Measurements from ENCODE around the gene CREB3L2.
"Not testable (repeated sequence)": the region's sequence is repeated elsewhere in the genome, so short reads cannot be mapped to it uniquely, and the experiment has no call there.

CREB3L2 gene

DNA sequence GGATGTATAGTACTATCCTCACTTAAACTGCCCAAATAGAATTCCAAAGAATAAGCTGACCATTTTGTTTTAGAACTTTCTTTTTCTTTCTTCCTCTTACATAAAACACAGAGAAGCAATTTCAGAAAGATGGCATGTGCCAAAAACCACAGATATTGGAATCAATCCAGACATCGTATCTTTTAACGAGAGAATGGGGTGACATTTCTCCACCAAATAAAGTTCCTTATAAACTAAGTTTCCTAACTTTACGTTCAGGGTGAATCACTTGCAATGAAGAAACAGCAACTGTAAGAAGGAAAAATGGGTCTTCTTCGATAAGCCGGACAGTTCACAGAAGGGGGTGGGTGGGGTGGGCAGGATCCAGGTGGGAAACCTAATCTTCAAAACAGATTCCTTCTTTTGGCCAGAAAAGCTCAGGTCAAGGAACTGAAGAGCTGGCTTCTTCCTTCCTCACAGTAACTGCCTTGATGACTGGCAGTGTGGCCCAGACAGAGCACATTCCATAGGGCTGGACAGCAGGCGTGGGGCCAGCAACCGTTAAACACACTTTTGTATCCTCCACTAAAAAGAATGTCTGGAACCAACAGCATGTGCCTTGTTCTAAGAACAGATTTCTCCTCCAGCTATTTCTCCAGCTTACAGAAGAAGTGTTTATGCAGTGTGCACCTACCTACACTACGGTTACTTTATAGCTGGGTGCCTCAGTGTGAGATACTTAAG, 31.5 kb downstream of the CREB3L2 start:
- in situ Hi-C loops (cut with HindIII; ENCODE audit: low sequenced_read_pairs) = no loop called here

DNA sequence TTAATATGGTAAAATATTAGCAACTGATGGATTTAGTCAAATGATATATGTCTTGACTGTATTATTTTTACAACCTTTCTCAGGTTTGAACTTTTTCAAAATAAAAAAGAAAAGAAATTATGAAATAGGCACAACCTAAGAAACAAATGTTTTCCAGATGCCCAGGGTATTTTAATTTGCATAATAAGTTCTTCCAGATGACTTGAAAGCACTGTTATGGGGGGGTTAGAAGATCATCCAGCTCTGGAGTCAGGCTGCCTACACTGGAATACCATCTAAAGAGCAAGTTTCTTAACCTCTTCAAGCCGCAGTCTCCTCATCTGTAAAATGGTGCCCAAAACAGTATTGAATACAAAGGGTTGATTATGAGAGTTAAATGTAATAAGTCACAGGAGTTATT, 32.1 kb downstream of the CREB3L2 start:
- in situ Hi-C loops (cut with HindIII; ENCODE audit: low sequenced_read_pairs) = no loop called here

DNA sequence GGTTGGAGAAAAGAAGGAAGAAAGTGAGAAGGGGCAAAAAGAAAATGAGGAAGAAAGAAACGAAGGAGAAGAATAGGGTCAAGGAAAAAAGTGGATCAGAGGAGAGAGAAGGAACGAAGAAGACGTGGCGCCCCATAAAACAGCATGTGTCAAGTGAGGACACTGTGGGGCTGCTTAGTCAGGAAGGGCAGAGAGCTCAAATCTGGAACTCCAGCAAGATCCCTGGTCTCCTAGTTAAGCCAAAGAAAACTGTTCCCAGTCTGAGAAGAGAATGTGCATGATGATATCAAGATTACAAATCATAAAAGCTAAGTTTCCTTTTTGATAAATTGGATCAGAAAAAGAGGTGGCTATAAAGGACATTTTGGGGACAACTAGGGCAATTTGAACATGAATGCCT, 33.0 kb downstream of the CREB3L2 start:
- in situ Hi-C loops (cut with HindIII; ENCODE audit: low sequenced_read_pairs) = no loop called here

DNA sequence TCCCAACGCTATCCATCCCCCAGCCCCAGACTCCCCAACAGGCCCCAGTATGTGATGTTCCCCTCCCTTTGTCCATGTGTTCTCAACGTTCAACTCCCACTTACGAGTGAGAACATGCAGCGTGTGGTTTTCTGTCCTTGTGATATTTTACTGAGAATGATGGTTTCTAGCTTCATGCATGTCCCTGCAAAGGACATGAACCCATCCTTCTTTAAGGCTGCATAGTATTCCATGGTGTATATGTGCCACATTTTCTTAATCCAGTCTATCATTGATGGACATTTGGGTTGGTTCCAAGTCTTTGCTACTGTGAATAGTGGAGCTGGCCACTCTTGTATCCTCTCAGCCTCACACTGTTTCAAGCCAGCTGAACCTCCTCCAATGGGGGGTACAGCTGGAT, 33.5 kb downstream of the CREB3L2 start:
- in situ Hi-C loops (cut with HindIII; ENCODE audit: low sequenced_read_pairs) = not testable (repeated sequence)

GRCh38 chr7:137967143-137968018, 34.5 kb downstream of the CREB3L2 start:
- in situ Hi-C loops (cut with HindIII; ENCODE audit: low sequenced_read_pairs) = no loop called here

DNA sequence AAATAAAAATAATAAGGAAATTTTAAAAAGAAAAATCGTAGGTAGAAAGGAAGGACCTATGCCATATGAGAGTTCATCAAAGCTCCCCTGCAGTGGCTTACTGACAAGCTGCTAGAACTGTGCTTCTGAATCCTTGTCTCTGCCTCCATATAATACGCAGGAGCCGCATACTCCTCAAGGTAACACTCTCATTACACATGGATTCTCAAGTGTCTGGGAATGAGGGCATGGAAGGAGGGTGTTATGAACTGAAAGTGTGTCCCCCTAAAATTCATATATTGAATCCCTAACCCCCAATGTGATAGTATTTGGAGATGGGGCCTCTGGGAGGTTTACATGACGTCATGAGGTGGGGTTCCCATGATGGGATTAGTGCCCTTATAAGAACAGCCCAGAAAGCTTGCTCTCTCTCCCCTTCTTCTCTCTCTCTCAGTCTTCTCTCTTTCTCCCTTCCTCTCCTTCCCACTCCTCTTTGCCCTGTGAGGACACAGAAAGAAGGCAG, 35.2 kb downstream of the CREB3L2 start:
- in situ Hi-C loops (cut with HindIII; ENCODE audit: low sequenced_read_pairs) = no loop called here

GRCh38 chr7:137965942-137966640, 35.8 kb downstream of the CREB3L2 start:
- in situ Hi-C loops (cut with HindIII; ENCODE audit: low sequenced_read_pairs) = no loop called here

- in situ Hi-C loops (cut with HindIII; ENCODE audit: low sequenced_read_pairs) = no loop called here
Observed at GRCh38 chr7:137964824-137965545, 36.9 kb downstream of the CREB3L2 start.

DNA sequence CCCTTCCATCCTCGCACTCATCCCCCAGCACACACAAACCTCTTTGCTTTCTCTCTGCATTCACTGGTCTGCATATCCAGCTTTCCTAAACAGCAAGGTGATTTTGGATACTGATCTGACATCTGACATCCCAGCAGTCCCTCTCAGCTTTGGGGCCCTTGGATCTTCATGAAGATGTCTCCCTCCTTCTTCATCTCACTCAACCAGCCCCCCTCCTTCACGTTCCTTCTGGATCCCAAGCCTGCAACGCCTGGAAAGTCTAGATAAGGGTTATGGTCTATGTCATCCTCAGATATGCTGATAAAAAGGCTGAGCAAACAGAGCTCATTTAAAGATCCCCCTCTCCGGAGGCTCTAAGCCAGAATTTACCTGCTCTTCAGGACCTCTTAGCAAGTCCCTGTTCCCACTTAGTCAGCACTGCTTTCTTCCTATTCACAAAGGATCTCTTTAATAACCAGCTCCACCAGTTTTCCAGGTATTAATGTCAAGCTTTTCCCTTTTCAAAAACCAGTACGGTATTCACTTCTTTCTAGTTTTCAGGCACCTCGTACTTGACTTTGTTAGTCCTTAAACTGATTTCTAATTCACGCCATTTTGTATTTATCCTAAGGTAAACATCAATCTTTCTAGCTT, 38.9 kb downstream of the CREB3L2 start:
- in situ Hi-C loops (cut with HindIII; ENCODE audit: low sequenced_read_pairs) = no loop called here

- in situ Hi-C loops (cut with HindIII; ENCODE audit: low sequenced_read_pairs) = no loop called here
Observed at GRCh38 chr7:137962491-137962874, 39.4 kb downstream of the CREB3L2 start.

DNA sequence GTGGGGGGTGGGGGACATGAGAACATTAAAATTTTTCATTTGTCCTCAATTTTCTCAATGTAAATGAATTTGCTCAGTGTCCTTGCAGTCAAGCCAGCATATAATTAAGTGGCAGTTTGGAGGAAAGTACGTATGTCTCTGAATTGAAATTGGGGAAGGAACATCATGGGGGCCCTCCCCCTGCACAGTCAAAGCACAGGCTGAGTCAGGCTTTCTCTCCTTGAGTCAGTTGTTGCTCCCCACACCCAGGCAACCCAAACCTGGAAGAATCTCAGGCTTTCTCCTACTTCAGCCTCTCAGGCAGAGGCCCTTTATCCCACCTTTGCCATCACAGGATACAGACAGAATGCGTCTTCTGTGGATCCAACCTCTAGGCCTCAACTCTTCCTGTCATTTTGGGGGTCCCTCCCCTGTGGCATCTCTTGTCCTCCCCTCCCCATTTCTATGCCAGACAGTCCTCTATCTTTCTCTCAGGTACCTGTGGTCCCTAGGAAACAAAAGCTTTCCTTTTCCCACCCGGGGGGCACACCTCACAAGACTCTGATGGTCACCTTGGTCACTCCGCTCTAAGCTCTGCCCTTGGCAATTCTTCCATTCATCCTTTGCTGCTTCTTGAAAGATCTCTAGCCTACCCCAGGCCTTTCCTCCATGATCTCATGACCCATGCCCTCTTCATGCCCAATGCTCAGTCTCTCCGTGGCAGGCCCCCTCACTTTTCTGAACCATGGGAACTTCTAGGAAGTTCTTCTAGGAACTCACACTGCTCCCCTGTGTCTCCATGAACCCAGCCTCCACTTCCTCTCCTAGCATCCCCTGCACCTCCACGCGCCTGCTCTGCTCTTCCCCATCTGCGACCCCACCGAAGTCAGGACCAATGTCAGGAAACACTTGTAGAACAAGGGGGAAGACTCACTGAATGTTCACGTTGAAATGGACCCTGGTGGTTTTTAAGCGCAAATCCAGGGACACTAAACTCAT, 40.4 kb downstream of the CREB3L2 start:
- in situ Hi-C loops (cut with HindIII; ENCODE audit: low sequenced_read_pairs) = no loop called here

- in situ Hi-C loops (cut with HindIII; ENCODE audit: low sequenced_read_pairs) = no loop called here
Observed at GRCh38 chr7:137960020-137960419, 41.9 kb downstream of the CREB3L2 start.

GRCh38 chr7:137958470-137959431, 43.1 kb downstream of the CREB3L2 start:
- in situ Hi-C loops (cut with HindIII; ENCODE audit: low sequenced_read_pairs) = no loop called here

- in situ Hi-C loops (cut with HindIII; ENCODE audit: low sequenced_read_pairs) = no loop called here
Observed at GRCh38 chr7:137957887-137958286, 44.0 kb downstream of the CREB3L2 start.

DNA sequence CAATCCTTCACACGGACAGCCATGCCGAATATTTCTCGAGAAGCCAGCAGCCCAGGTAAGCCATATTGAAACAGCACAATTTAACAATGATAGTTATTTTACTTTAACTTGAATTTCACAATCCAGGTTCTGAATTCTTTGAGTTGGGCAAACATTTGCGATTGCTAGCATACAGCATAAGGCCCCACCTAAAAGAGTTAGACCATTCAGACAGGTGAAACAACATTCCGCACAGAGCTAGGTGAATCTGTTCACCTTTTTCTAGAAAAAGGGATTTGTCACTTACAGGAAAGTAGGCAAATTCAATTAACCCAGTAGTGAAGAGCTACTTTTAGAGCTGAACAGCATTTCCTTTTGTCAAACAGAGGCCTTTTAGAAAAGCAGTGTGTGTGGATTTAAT, 45.3 kb downstream of the CREB3L2 start:
- in situ Hi-C loops (cut with HindIII; ENCODE audit: low sequenced_read_pairs) = no loop called here

DNA sequence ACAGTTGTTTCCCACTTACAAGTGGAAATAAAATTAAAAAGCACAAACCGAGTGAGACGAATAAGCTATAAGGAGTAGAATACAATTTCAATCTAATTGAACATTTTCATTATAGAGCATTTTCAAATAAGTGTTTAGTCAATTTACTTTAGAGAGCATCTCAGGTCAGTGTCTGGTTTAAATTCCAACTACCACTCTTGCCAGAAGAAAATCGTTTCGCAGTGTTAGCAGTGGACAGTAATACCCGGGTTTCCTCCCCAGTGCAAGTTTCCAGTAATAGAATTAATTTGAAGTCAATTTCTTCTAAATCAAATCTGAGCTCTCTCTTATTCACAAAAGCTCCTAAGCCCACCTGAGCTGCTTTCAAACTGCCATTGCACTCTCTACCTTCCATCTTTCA, 45.7 kb downstream of the CREB3L2 start:
- in situ Hi-C loops (cut with HindIII; ENCODE audit: low sequenced_read_pairs) = no loop called here

DNA sequence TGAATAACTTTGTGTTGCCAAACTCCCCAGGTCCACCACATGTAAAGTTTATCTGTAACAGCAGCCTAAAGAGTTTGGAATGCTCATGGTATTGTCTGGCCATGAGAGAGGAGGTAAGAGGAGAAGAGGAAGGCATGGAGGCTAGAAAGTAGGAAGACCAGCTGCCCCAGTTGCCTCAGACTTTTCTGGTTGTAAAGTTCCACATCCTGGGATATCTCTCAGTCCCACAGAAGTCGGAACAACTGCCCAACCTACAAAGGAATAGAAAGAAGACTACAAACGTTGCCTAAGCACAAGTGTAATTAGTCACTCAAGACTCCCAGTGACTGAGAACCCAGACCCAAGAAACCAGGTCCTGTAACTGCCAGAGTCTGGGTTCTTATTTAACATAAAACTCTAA, 47.3 kb downstream of the CREB3L2 start:
- in situ Hi-C loops (cut with HindIII; ENCODE audit: low sequenced_read_pairs) = no loop called here

Measured in DLD1 (cell line).